A549 (cell line): ENCODE measurements around the gene GDF10. TPM values are rescaled to one million over a fixed set of nuclear protein-coding genes. Genes with fewer than 3 reads are reported as not detected.

Experiments
- ATAC-seq, 2 experiments: fragments of 200-7000 bp in 1 of 2; fragments of >200 bp in 1 of 2; cut with Nextera tagmentation in 1 of 2; cut with Tn5 transposase in 1 of 2; 3 replicates each; pipeline versions ENCODE4 v1.8.0 to v1.9.1; 2018 to 2020; ENCODE audit warnings: mild to moderate bottlenecking in 1 of 2, moderate library complexity in 1 of 2
- CTCF ChIA-PET: fragments of 300-600 bp; sonication (Branson Sonifier 250); formaldehyde crosslinking; extraction: SDS; loops from one replicate; lab custom pipeline; 2021; ENCODE audit warnings: antibody characterized with exemption, inconsistent platforms; lab: Yijun Ruan, JAX
- POLR2A ChIA-PET: fragments of 350-600 bp; formaldehyde crosslinking; extraction: SDS; loops from one replicate; lab custom pipeline; 2021; ENCODE audit warnings: antibody characterized with exemption, inconsistent platforms; lab: Yijun Ruan, JAX
- DNase-seq, 2 experiments: peaks; one replicate each; pipeline versions ENCODE4 v3.0.0 to v3.0.0-alpha.2; 2011 to 2016; ENCODE audit warnings: low read depth in 1 of 2, low spot score in 1 of 2
- FAIRE-seq: peaks from 2 replicates; lab custom pipeline; 2011; peaks lifted over from hg19 to GRCh38; lab: Jason Lieb, UNC
- H3K27ac ChIP-seq, 2 experiments: fragments of >200 bp; sonication (Bioruptor Twin); formaldehyde crosslinking; 3 replicates each; pipeline ENCODE4 v1.5.1; 2016 to 2017
- H3K4me1 ChIP-seq: fragments of >200 bp; sonication (Bioruptor Twin); formaldehyde crosslinking; 3 replicates; pipeline ENCODE4 v1.6.1; 2016
- H3K4me2 ChIP-seq: fragments of >200 bp; sonication (Bioruptor Twin); formaldehyde crosslinking; 3 replicates; pipeline ENCODE4 v1.6.1; 2016
- H3K4me3 ChIP-seq: fragments of >200 bp; sonication (Bioruptor Twin); formaldehyde crosslinking; 3 replicates; pipeline ENCODE4 v1.5.1; 2016
- H3K9me3 ChIP-seq: fragments of >200 bp; sonication (Bioruptor Twin); formaldehyde crosslinking; 3 replicates; pipeline ENCODE4 v1.6.1; 2016
- ATOH8 ChIP-seq: fragments of 250-450 bp; sonication (Bioruptor Pico); IDR thresholded peaks from 2 replicates; pipeline ENCODE4 v1.5.0; 2020; ENCODE audit warnings: low read depth, mild to moderate bottlenecking, moderate library complexity
- CHD2 ChIP-seq: fragments of 150-350 bp; IDR thresholded peaks from 2 replicates; pipeline ENCODE4 v1.6.1; 2014; ENCODE audit warnings: low read length; ENCODE audit not compliant: partially characterized antibody
- CHD4 ChIP-seq: fragments of 200-600 bp; sonication (generic); IDR thresholded peaks from 2 replicates; pipeline ENCODE4 v1.6.1; 2016; ENCODE audit warnings: antibody characterized with exemption, mild to moderate bottlenecking, borderline replicate concordance
- E2F6 ChIP-seq: IDR thresholded peaks from 2 replicates; pipeline ENCODE4 v1.6.1; 2012; ENCODE audit warnings: low read depth, borderline replicate concordance
- EHF ChIP-seq: fragments of 250-450 bp; sonication (Bioruptor Pico); IDR thresholded peaks from 2 replicates; pipeline ENCODE4 v1.5.0; 2020; ENCODE audit warnings: mild to moderate bottlenecking
- EHMT2 ChIP-seq: fragments of 200-600 bp; sonication (generic); IDR thresholded peaks from 2 replicates; pipeline ENCODE4 v1.6.1; 2016; ENCODE audit warnings: antibody characterized with exemption, low read depth, mild to moderate bottlenecking, moderate library complexity
- EP300 ChIP-seq, 2 experiments: fragments of >200 bp; sonication (Bioruptor Twin); formaldehyde crosslinking; IDR thresholded peaks; 2 replicates in 1 of 2; 3 replicates in 1 of 2; pipeline ENCODE4 v1.6.1; 2016 to 2017
- ESRRA ChIP-seq: fragments of 150-350 bp; IDR thresholded peaks from 2 replicates; pipeline ENCODE4 v1.6.1; 2014; ENCODE audit warnings: mild to moderate bottlenecking, low read length, borderline replicate concordance
- HDAC2 ChIP-seq: fragments of 200-600 bp; sonication (generic); IDR thresholded peaks from 2 replicates; pipeline ENCODE4 v1.6.1; 2016
- HOXB13 ChIP-seq: fragments of 250-450 bp; sonication (Bioruptor Pico); IDR thresholded peaks from 2 replicates; pipeline ENCODE4 v1.5.0; 2020; ENCODE audit warnings: low read depth, mild to moderate bottlenecking, moderate library complexity
- JUNB ChIP-seq: fragments of >200 bp; sonication (Bioruptor Twin); formaldehyde crosslinking; IDR thresholded peaks from 2 replicates; pipeline ENCODE4 v1.6.1; 2016
- NFE2L2 ChIP-seq: fragments of 150-350 bp; conservative IDR thresholded peaks from 2 replicates; pipeline ENCODE4 v1.6.1; 2014; ENCODE audit warnings: low read length
- NR3C1 ChIP-seq: fragments of >200 bp; sonication (Bioruptor Twin); formaldehyde crosslinking; IDR thresholded peaks from 3 replicates; pipeline ENCODE4 v1.6.1; 2017
- PHF8 ChIP-seq: fragments of 200-600 bp; sonication (generic); IDR thresholded peaks from 2 replicates; pipeline ENCODE4 v1.6.1; 2016; ENCODE audit warnings: low read depth, mild to moderate bottlenecking, antibody characterized with exemption, moderate library complexity, borderline replicate concordance
- POLR2A ChIP-seq: IDR thresholded peaks from 2 replicates; pipeline ENCODE4 v1.6.1; 2012; ENCODE audit warnings: mild to moderate bottlenecking, low read length
- SREBF2 ChIP-seq: fragments of 450-650 bp; IDR thresholded peaks from 2 replicates; pipeline ENCODE4 v1.6.1; 2014; ENCODE audit warnings: mild to moderate bottlenecking, moderate library complexity
- TFCP2L1 ChIP-seq: fragments of 250-450 bp; sonication (Bioruptor Pico); IDR thresholded peaks from 2 replicates; pipeline ENCODE4 v1.5.0; 2021; ENCODE audit warnings: mild to moderate bottlenecking
- ZC3H11A ChIP-seq: fragments of 450-650 bp; IDR thresholded peaks from 2 replicates; pipeline ENCODE4 v1.6.1; 2014; ENCODE audit warnings: antibody characterized with exemption, mild to moderate bottlenecking
- ZNF302 ChIP-seq: fragments of 250-450 bp; sonication (Bioruptor Pico); IDR thresholded peaks from 2 replicates; pipeline ENCODE4 v1.9.0; 2021; ENCODE audit warnings: inconsistent platforms, mild to moderate bottlenecking, moderate library complexity
- WGBS: methylation state at CpG from one replicate; pipeline ENCODE4 v1.1.6; 2017; ENCODE audit errors: missing lambda C conversion rate; 5-methylcytosine and 5-hydroxymethylcytosine counted together
- polyA plus RNA-seq, 4 experiments: library from polyadenylated mRNA; depleted of rRNA in 3 of 4; stranded (reverse); fragments of >200 nt; fragmentation: RNase III in 1 of 4; extraction: RNeasy Plus Mini Kit Qiagen cat#74134 plus additional on column Dnase treatment in 1 of 4; gene quantifications; 2 replicates in 3 of 4; 3 replicates in 1 of 4; pipeline ENCODE4 v1.2.3, GENCODE V29; 2011 to 2017
- TF ChIP-seq, protein P1 (sequence below): fragments of 200-600 bp; sonication (generic); IDR thresholded peaks from 2 replicates; pipeline ENCODE4 v1.6.1; 2016; ENCODE audit warnings: antibody characterized with exemption, mild to moderate bottlenecking, moderate library complexity
- TF ChIP-seq, protein P2 (sequence below): IDR thresholded peaks from 2 replicates; pipeline ENCODE4 v1.6.1; 2012
- TF ChIP-seq, protein P3 (sequence below): fragments of 450-650 bp; IDR thresholded peaks from 2 replicates; pipeline ENCODE4 v1.6.1; 2014; ENCODE audit warnings: antibody characterized with exemption

The GDF10 gene
- polyA plus RNA-seq, 2 of the 4 experiments (the other 2 are of a cell fraction) = 0.10 TPM; not detected in 1

DNA sequence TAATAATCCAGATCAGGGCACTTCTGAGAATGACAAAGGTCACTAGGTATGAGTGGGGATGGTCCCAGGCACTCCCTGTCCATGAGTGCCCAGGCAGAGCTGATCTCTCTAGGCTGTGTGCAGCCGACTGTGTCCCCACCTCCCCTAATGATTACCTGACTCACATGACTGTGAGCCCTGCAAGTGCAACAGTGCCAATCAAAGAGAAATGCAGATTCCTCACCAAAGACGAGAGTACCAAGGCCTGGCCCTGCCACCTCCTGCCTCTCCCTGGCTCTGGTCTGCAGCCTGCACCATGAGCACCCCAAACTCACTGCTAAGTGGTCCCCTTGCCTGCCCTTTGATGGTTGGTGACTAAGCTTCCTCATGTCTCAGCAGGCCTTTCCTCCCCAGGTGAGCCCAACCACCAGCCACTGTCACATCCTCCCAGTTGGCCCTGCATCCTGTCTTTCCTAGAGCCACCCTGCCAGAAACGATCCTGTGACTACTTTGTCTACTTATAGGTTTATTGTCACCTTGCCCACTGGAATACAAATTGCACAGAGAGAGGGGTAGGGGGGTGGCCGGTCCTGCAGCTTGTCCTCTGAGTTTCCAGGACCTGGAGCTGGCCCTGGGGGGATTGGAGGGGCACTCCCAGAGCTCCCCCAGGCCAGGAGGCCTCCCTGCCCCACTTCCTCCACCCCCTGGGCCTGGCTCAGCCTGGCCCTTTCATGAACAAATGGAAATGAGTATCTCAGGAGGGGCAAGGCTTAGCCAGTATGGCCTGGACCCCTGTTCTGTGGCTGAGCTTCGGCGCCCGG, 22.4 kb upstream of the GDF10 start (continued):
- TF ChIP-seq, protein P1, sequence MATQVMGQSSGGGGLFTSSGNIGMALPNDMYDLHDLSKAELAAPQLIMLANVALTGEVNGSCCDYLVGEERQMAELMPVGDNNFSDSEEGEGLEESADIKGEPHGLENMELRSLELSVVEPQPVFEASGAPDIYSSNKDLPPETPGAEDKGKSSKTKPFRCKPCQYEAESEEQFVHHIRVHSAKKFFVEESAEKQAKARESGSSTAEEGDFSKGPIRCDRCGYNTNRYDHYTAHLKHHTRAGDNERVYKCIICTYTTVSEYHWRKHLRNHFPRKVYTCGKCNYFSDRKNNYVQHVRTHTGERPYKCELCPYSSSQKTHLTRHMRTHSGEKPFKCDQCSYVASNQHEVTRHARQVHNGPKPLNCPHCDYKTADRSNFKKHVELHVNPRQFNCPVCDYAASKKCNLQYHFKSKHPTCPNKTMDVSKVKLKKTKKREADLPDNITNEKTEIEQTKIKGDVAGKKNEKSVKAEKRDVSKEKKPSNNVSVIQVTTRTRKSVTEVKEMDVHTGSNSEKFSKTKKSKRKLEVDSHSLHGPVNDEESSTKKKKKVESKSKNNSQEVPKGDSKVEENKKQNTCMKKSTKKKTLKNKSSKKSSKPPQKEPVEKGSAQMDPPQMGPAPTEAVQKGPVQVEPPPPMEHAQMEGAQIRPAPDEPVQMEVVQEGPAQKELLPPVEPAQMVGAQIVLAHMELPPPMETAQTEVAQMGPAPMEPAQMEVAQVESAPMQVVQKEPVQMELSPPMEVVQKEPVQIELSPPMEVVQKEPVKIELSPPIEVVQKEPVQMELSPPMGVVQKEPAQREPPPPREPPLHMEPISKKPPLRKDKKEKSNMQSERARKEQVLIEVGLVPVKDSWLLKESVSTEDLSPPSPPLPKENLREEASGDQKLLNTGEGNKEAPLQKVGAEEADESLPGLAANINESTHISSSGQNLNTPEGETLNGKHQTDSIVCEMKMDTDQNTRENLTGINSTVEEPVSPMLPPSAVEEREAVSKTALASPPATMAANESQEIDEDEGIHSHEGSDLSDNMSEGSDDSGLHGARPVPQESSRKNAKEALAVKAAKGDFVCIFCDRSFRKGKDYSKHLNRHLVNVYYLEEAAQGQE = no peak
- TF ChIP-seq ZC3H11A (no peak), HOXB13 (CRISPR knock-in tag) (no peak), HDAC2 (no peak), SREBF2 (no peak), POLR2A (no peak)

DNA sequence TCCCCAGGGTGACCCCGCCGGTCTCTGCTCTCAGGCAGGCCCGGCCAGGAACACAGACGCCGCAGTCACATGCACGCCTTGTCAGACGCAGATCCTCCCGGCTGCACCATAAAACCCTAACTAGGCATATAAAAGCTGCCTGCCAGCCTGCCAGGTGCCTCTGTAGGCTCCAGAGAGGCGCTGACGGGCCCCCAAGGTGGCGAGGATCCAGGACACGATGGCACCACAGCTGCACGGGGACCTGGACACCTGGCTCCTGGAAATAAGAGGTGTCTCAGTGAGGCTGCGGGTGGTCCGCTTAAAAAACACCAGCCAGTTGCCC, 21.9 kb upstream of the GDF10 start:
- FAIRE-seq = no peak
- CTCF ChIA-PET = interaction anchor here (2.0 to 2.5 kb wide), 2 partner anchors 34 to 253 kb away, joined by 6 read pairs; no protein-coding TSS in a partner anchor
- H3K9me3 ChIP-seq = peaks cover 7% of the 10 kb centered on the region; the same call in 1 of the 3 replicates
- H3K4me1 ChIP-seq = no peaks in the 10 kb centered on the region
- no peak for TF ChIP-seq ZNF302
- TF ChIP-seq, protein P2, sequence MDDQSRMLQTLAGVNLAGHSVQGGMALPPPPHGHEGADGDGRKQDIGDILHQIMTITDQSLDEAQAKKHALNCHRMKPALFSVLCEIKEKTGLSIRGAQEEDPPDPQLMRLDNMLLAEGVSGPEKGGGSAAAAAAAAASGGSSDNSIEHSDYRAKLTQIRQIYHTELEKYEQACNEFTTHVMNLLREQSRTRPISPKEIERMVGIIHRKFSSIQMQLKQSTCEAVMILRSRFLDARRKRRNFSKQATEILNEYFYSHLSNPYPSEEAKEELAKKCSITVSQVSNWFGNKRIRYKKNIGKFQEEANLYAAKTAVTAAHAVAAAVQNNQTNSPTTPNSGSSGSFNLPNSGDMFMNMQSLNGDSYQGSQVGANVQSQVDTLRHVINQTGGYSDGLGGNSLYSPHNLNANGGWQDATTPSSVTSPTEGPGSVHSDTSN = no peak
- TF ChIP-seq E2F6 = no peak
- TF ChIP-seq EP300 (IDR thresholded peaks at IDR 0.05) = no peak
- TF ChIP-seq CHD4 = no peak
- no peak for TF ChIP-seq NR3C1
- no peak for TF ChIP-seq SREBF2
- no peak for TF ChIP-seq ESRRA
- no peak for TF ChIP-seq ATOH8 (CRISPR knock-in tag)
- TF ChIP-seq EHF = no peak
- no peak for TF ChIP-seq NFE2L2
- no peak for TF ChIP-seq CHD2
- TF ChIP-seq JUNB = no peak
- TF ChIP-seq, protein P3, sequence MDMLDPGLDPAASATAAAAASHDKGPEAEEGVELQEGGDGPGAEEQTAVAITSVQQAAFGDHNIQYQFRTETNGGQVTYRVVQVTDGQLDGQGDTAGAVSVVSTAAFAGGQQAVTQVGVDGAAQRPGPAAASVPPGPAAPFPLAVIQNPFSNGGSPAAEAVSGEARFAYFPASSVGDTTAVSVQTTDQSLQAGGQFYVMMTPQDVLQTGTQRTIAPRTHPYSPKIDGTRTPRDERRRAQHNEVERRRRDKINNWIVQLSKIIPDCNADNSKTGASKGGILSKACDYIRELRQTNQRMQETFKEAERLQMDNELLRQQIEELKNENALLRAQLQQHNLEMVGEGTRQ = no peak
- no peak for TF ChIP-seq EHMT2
- no peak for TF ChIP-seq PHF8
- TF ChIP-seq TFCP2L1 (CRISPR knock-in tag) = no peak
- WGBS = 61% methylated on average over 6 of the region's 15 CpGs
- no peak for DNase-seq
- H3K27ac ChIP-seq = no peak overlapping the region
- H3K4me3 ChIP-seq = no peak overlapping the region
- ATAC-seq = no peak
- H3K4me2 ChIP-seq = no peak overlapping the region
- POLR2A ChIA-PET = no interaction called here
